ENCODE results near the gene CFAP251. TPM values are rescaled to one million over a fixed set of nuclear protein-coding genes. Genes with fewer than 3 reads are reported as not detected.
"Not testable (repeated sequence)": the region's sequence is repeated elsewhere in the genome, so short reads cannot be mapped to it uniquely, and the experiment has no call there.

The CFAP251 gene
- total RNA-seq, 2 experiments from 2014 or later, result 2.0 to 2.9 TPM

GRCh38 chr12:122035292-122035691 is 116.9 kb downstream of the CFAP251 start:
- H3K9me3 Mint-ChIP-seq, result no peaks in the 10 kb centered on the region
- TF ChIP-seq, protein P1, sequence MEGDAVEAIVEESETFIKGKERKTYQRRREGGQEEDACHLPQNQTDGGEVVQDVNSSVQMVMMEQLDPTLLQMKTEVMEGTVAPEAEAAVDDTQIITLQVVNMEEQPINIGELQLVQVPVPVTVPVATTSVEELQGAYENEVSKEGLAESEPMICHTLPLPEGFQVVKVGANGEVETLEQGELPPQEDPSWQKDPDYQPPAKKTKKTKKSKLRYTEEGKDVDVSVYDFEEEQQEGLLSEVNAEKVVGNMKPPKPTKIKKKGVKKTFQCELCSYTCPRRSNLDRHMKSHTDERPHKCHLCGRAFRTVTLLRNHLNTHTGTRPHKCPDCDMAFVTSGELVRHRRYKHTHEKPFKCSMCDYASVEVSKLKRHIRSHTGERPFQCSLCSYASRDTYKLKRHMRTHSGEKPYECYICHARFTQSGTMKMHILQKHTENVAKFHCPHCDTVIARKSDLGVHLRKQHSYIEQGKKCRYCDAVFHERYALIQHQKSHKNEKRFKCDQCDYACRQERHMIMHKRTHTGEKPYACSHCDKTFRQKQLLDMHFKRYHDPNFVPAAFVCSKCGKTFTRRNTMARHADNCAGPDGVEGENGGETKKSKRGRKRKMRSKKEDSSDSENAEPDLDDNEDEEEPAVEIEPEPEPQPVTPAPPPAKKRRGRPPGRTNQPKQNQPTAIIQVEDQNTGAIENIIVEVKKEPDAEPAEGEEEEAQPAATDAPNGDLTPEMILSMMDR (IDR thresholded peaks at IDR 0.05), result no peak
- peaks cover 2% of the 10 kb centered on the region for H3K36me3 Mint-ChIP-seq (ENCODE audit: low read depth)
- H3K27ac Mint-ChIP-seq, result no peak overlapping the region
- H3K4me1 Mint-ChIP-seq (ENCODE audit: low read depth), result no peaks in the 10 kb centered on the region
- H3K27me3 Mint-ChIP-seq, result no peaks in the 10 kb centered on the region
- ChIA-PET CTCF (no interaction called here), POLR2A (no interaction called here)
- no peak for ATAC-seq
- intact Hi-C loops (cut with micrococcal nuclease), result no loop called here
- no peak for DNase-seq
- H3K4me3 Mint-ChIP-seq, result no peak overlapping the region

DNA sequence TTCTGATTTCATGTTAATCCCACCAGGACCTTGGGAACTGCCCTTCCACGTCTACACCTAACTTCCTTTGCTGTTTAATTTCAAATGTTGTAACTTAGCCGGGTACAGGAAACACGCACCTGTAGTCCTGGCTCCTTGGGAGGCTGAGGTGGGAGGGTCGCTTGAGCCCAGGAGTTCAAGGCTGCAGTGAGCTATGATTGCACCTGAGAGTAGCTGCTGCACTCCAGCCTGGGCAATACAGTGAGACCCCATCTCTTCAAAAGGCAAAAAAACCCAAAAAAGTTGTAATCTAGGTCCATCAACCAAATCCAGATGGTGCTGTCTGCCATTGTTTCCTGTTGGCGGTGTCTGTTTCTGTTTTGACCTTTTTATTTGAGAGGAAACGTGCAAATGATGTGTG is 117.8 kb downstream of the CFAP251 start:
- Mint-ChIP-seq H3K4me3 (no peak overlapping the region), H3K27me3 (no peaks in the 10 kb centered on the region), H3K4me1 (ENCODE audit: low read depth) (no peaks in the 10 kb centered on the region), H3K36me3 (ENCODE audit: low read depth) (peaks cover 2% of the 10 kb centered on the region), H3K27ac (no peak overlapping the region), H3K9me3 (no peaks in the 10 kb centered on the region)
- ChIA-PET CTCF (interaction anchor here (0.9 to 1.0 kb wide), 2 partner anchors 9 to 241 kb away, joined by 4 to 5 read pairs; no protein-coding TSS in a partner anchor), POLR2A (no interaction called here)
- ATAC-seq (no peak), DNase-seq (no peak)
- TF ChIP-seq, protein P1 (IDR thresholded peaks at IDR 0.05), result no peak
- intact Hi-C loops (cut with micrococcal nuclease), result no loop called here

- Mint-ChIP-seq H3K4me3 (no peak overlapping the region), H3K4me1 (ENCODE audit: low read depth) (no peaks in the 10 kb centered on the region), H3K36me3 (ENCODE audit: low read depth) (peaks cover 2% of the 10 kb centered on the region), H3K9me3 (no peaks in the 10 kb centered on the region), H3K27me3 (no peaks in the 10 kb centered on the region), H3K27ac (no peak overlapping the region)
- DNase-seq (no peak), ATAC-seq (no peak)
- intact Hi-C loops (cut with micrococcal nuclease), result no loop called here
- CTCF ChIA-PET, result no interaction called here
- POLR2A ChIA-PET, result interaction anchor here (0.7 kb wide), 1 partner anchor 17 kb away, joined by 3 read pairs; no protein-coding TSS in a partner anchor
- TF ChIP-seq, protein P1 (IDR thresholded peaks at IDR 0.05), result no peak
These were observed 122.4 kb downstream of the CFAP251 start for GRCh38 chr12:122040579-122041386.

DNA sequence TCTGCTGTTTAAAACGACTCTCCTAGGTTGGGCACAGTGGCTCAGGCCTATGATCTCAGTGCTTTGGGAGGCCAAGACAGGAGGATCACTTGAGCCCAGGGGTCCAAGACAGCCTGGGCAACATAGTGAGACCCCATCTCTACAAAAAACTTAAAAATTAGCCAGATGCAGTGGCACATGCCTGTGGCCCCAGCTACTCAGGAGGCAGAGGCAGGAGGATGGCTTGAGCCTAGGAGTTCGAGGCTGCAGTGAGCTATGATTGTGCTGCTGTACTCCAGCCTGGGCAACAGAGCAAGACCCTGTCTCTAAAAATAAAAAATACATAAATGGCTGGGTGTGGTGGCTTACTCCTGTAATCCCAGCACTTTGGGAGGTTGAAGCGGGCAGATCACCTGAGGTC is 123.1 kb downstream of the CFAP251 start:
- DNase-seq; H3K4me1 Mint-ChIP-seq (ENCODE audit: low read depth); H3K36me3 Mint-ChIP-seq (ENCODE audit: low read depth); ATAC-seq; POLR2A ChIA-PET; H3K9me3 Mint-ChIP-seq; H3K27me3 Mint-ChIP-seq; intact Hi-C loops (cut with micrococcal nuclease); H3K4me3 Mint-ChIP-seq; CTCF ChIA-PET: not testable (repeated sequence)
- H3K27ac Mint-ChIP-seq, result peak overlapping the region; percentile 42

- DNase-seq (no peak), ATAC-seq (no peak)
- no peaks in the 10 kb centered on the region for H3K27me3 Mint-ChIP-seq
- H3K4me1 Mint-ChIP-seq (ENCODE audit: low read depth), result no peaks in the 10 kb centered on the region
- H3K9me3 Mint-ChIP-seq, result no peaks in the 10 kb centered on the region
- no peak overlapping the region for H3K27ac Mint-ChIP-seq
- H3K4me3 Mint-ChIP-seq, result no peak overlapping the region
- POLR2A ChIA-PET, result interaction anchor here (0.6 to 1.3 kb wide), 4 partner anchors 17 to 107 kb away, joined by 3 read pairs; no protein-coding TSS in a partner anchor
- TF ChIP-seq, protein P1 (IDR thresholded peaks at IDR 0.05), result no peak
- H3K36me3 Mint-ChIP-seq (ENCODE audit: low read depth), result no peaks in the 10 kb centered on the region
- CTCF ChIA-PET, result interaction anchor here (0.9 kb wide), 1 partner anchor 11 kb away, joined by 5 read pairs; no protein-coding TSS in a partner anchor
- intact Hi-C loops (cut with micrococcal nuclease), result no loop called here
These were observed 124.5 kb downstream of the CFAP251 start for GRCh38 chr12:122042910-122043309.

Data from activated CD8-positive, alpha-beta T cell treated with anti-CD3 and anti-CD28 coated beads for 36 hours (primary cell).